Astrocyte (in vitro differentiated cells and primary cell): Measurements from ENCODE around the gene HRAS. TPM values are rescaled to one million over a fixed set of nuclear protein-coding genes. Genes with fewer than 3 reads are reported as not detected.
A peak's percentile ranks its signal among the peaks of the same experiment; 100 is the strongest.

Experiments
- DNase-seq: peaks from one replicate; pipeline ENCODE4 v3.0.0-alpha.2; 2010; ENCODE audit warnings: low read depth
- FAIRE-seq: peaks from 2 replicates; lab custom pipeline; 2011; peaks lifted over from hg19 to GRCh38; lab: Jason Lieb, UNC
- H2AFZ ChIP-seq: 2 replicates; pipeline ENCODE4 v1.6.0; 2012; ENCODE audit warnings: low read depth, low read length, inconsistent platforms
- H3K27ac ChIP-seq: 2 replicates; pipeline ENCODE4 v1.5.1; 2011; ENCODE audit warnings: low read depth, low read length, inconsistent platforms
- H3K27me3 ChIP-seq: 2 replicates; pipeline ENCODE4 v1.6.0; 2011; ENCODE audit warnings: low read length, inconsistent platforms; ENCODE audit not compliant: insufficient read depth
- H3K36me3 ChIP-seq: 2 replicates; pipeline ENCODE4 v1.5.1; 2011; ENCODE audit warnings: low read length, inconsistent platforms; ENCODE audit not compliant: insufficient read depth
- H3K4me1 ChIP-seq: 2 replicates; pipeline ENCODE4 v1.5.1; 2011; ENCODE audit warnings: low read length, inconsistent platforms; ENCODE audit not compliant: insufficient read depth
- H3K4me2 ChIP-seq: 2 replicates; pipeline ENCODE4 v1.6.0; 2012; ENCODE audit warnings: low read length, inconsistent platforms
- H3K4me3 ChIP-seq: 2 replicates; pipeline ENCODE4 v1.5.1; 2011; ENCODE audit warnings: low read depth, mild to moderate bottlenecking, low read length, inconsistent platforms; ENCODE audit not compliant: insufficient read depth
- H3K79me2 ChIP-seq: 2 replicates; pipeline ENCODE4 v1.6.0; 2012; ENCODE audit warnings: mild to moderate bottlenecking, low read length, inconsistent platforms; ENCODE audit not compliant: insufficient read depth
- H3K9ac ChIP-seq: 2 replicates; pipeline ENCODE4 v1.6.0; 2012; ENCODE audit warnings: mild to moderate bottlenecking, low read length, inconsistent platforms
- H3K9me3 ChIP-seq: 2 replicates; pipeline ENCODE4 v1.5.1; 2012; ENCODE audit warnings: low read depth, mild to moderate bottlenecking, low read length, inconsistent platforms; ENCODE audit not compliant: insufficient read depth
- H4K20me1 ChIP-seq: 2 replicates; pipeline ENCODE4 v1.6.0; 2012; ENCODE audit warnings: low read length, inconsistent platforms; ENCODE audit not compliant: insufficient read depth
- H3K27ac Mint-ChIP-seq: one replicate; pipeline ENCODE4 v1.8.0; 2021; ENCODE audit warnings: mild to moderate bottlenecking, mixed read lengths; ENCODE audit not compliant: unreplicated experiment
- H3K27me3 Mint-ChIP-seq: one replicate; pipeline ENCODE4 v1.8.0; 2021; ENCODE audit warnings: low read depth, mixed read lengths; ENCODE audit not compliant: unreplicated experiment
- H3K36me3 Mint-ChIP-seq: one replicate; pipeline ENCODE4 v1.8.0; 2021; ENCODE audit warnings: low read depth, mixed read lengths; ENCODE audit not compliant: unreplicated experiment
- H3K4me1 Mint-ChIP-seq: one replicate; pipeline ENCODE4 v1.8.0; 2021; ENCODE audit warnings: low read depth, mixed read lengths; ENCODE audit not compliant: unreplicated experiment
- H3K4me3 Mint-ChIP-seq: one replicate; pipeline ENCODE4 v1.8.0; 2021; ENCODE audit warnings: mild to moderate bottlenecking, moderate library complexity, mixed read lengths; ENCODE audit not compliant: unreplicated experiment
- H3K9me3 Mint-ChIP-seq: one replicate; pipeline ENCODE4 v1.8.0; 2021; ENCODE audit warnings: mild to moderate bottlenecking, mixed read lengths; ENCODE audit not compliant: unreplicated experiment
- CTCF ChIP-seq: IDR thresholded peaks from 2 replicates; pipeline ENCODE4 v1.5.1; 2011; ENCODE audit warnings: low read depth, mild to moderate bottlenecking, inconsistent platforms, low read length, moderate library complexity; ENCODE audit not compliant: insufficient read depth
- EZH2 ChIP-seq: IDR thresholded peaks from 2 replicates; pipeline ENCODE4 v1.6.1; 2012; ENCODE audit warnings: mild to moderate bottlenecking, low read length, inconsistent platforms; ENCODE audit not compliant: insufficient read depth
- total RNA-seq: library from RNA; stranded (reverse); gene quantifications from 2 replicates; pipeline ENCODE4 v1.2.1, GENCODE V29; 2021

HRAS gene
- total RNA-seq, 1 donor from 2014 or later = 84.2 TPM

- Mint-ChIP-seq H3K36me3 (peaks cover 2% of the 10 kb centered on the region), H3K27ac (no peak overlapping the region), H3K9me3 (no peaks in the 10 kb centered on the region), H3K27me3 (peaks cover 4% of the 10 kb centered on the region), H3K4me1 (peaks cover 4% of the 10 kb centered on the region), H3K4me3 (no peak overlapping the region)
- peak overlapping the region; percentile 78 for H3K4me3 ChIP-seq
- peaks cover 20% of the 10 kb centered on the region for H3K79me2 ChIP-seq
- no peak overlapping the region for H3K27ac ChIP-seq
- H3K36me3 ChIP-seq = peaks cover 3% of the 10 kb centered on the region
- peaks cover 34% of the 10 kb centered on the region for H4K20me1 ChIP-seq
- peaks cover 26% of the 10 kb centered on the region for H3K4me1 ChIP-seq
- H3K27me3 ChIP-seq = no peaks in the 10 kb centered on the region
- H3K4me2 ChIP-seq = peak overlapping the region; percentile 95
- DNase-seq (no peak), FAIRE-seq (no peak)
- H2AFZ ChIP-seq = no peak overlapping the region
- no peak for TF ChIP-seq CTCF
- no peak for TF ChIP-seq EZH2
- H3K9ac ChIP-seq = peak overlapping the region; percentile 86
- no peaks in the 10 kb centered on the region for H3K9me3 ChIP-seq
These were observed 212 bp downstream of the HRAS start for GRCh38 chr11:535210-535518.

- Histone ChIP-seq H3K27ac (peak overlapping the region; percentile 12), H3K9ac (peak overlapping the region; percentile 86), H3K36me3 (peaks cover 3% of the 10 kb centered on the region), H3K9me3 (no peaks in the 10 kb centered on the region), H3K27me3 (no peaks in the 10 kb centered on the region), H3K4me1 (peaks cover 26% of the 10 kb centered on the region), H3K4me3 (peak overlapping the region; percentile 78), H3K4me2 (peak overlapping the region; percentile 95), H3K79me2 (peaks cover 20% of the 10 kb centered on the region), H2AFZ (peak overlapping the region; percentile 34), H4K20me1 (peaks cover 34% of the 10 kb centered on the region)
- H3K36me3 Mint-ChIP-seq = peaks cover under 1% of the 10 kb centered on the region
- H3K9me3 Mint-ChIP-seq = no peaks in the 10 kb centered on the region
- FAIRE-seq (no peak), DNase-seq (no peak)
- TF ChIP-seq CTCF = no peak
- TF ChIP-seq EZH2 = no peak
- H3K27ac Mint-ChIP-seq = no peak overlapping the region
- peaks cover 4% of the 10 kb centered on the region for H3K4me1 Mint-ChIP-seq
- H3K27me3 Mint-ChIP-seq = peaks cover 4% of the 10 kb centered on the region
- peak overlapping the region; percentile 78 for H3K4me3 Mint-ChIP-seq
These were observed 773 bp downstream of the HRAS start for GRCh38 chr11:534396-535209.
